Stomach smooth muscle (tissue), 2 donors: ENCODE data around the gene CAMK2B.

Source experiments
- H3K27ac ChIP-seq: one replicate; pipeline ENCODE4 v1.7.0; 2013; ENCODE audit warnings: mild to moderate bottlenecking, low read length, inconsistent platforms
- H3K27me3 ChIP-seq, 2 donors: one replicate each; pipeline ENCODE4 v1.7.0; 2013; ENCODE audit warnings: low read length in 2 of 2; ENCODE audit not compliant: insufficient read depth in 2 of 2, control insufficient read depth in 1 of 2
- H3K36me3 ChIP-seq, 2 donors: one replicate each; pipeline ENCODE4 v1.7.0; 2013; ENCODE audit warnings: low read length in 2 of 2; ENCODE audit not compliant: control insufficient read depth in 2 of 2, insufficient read depth in 2 of 2
- H3K4me1 ChIP-seq: one replicate; pipeline ENCODE4 v1.7.0; 2013; ENCODE audit warnings: low read length; ENCODE audit not compliant: control insufficient read depth, insufficient read depth
- H3K4me3 ChIP-seq, 2 donors: one replicate each; pipeline ENCODE4 v1.7.0; 2013; ENCODE audit warnings: low read length in 2 of 2
- H3K9ac ChIP-seq, 2 donors: one replicate each; pipeline ENCODE4 v1.7.0; 2013; ENCODE audit warnings: low read length in 2 of 2, mild to moderate bottlenecking in 1 of 2
- H3K9me3 ChIP-seq, 2 donors: one replicate each; pipeline ENCODE4 v1.7.0; 2013; ENCODE audit warnings: low read length in 2 of 2; ENCODE audit not compliant: control insufficient read depth in 2 of 2
- donor health status: healthy.
- donor health status: Pancreatic carcinoma.

The CAMK2B gene

GRCh38 chr7:44279286-44279685 lies 46.1 kb downstream of the CAMK2B start:
- no peaks in the 10 kb centered on the region for H3K36me3 ChIP-seq
- no peak overlapping the region for H3K9ac ChIP-seq
- H3K4me3 ChIP-seq: no peak overlapping the region
- H3K9me3 ChIP-seq: no peaks in the 10 kb centered on the region
- H3K27ac ChIP-seq: no peak overlapping the region
- peaks cover 0 to 4% of the 10 kb centered on the region in 2 donors for H3K27me3 ChIP-seq
- no peaks in the 10 kb centered on the region for H3K4me1 ChIP-seq

- no peak overlapping the region for H3K9ac ChIP-seq
Observed at GRCh38 chr7:44278451-44279161, 46.8 kb downstream of the CAMK2B start.

GRCh38 chr7:44277851-44278250 lies 47.5 kb downstream of the CAMK2B start:
- H3K27me3 ChIP-seq: peaks cover 0 to 4% of the 10 kb centered on the region in 2 donors
- H3K9me3 ChIP-seq: no peaks in the 10 kb centered on the region
- no peaks in the 10 kb centered on the region for H3K36me3 ChIP-seq
- H3K9ac ChIP-seq: no peak overlapping the region
- no peak overlapping the region for H3K27ac ChIP-seq
- no peaks in the 10 kb centered on the region for H3K4me1 ChIP-seq
- no peak overlapping the region for H3K4me3 ChIP-seq

More at GRCh38 chr7:44278451-44279161, 46.8 kb downstream of the CAMK2B start:
- Histone ChIP-seq H3K9me3 (no peaks in the 10 kb centered on the region), H3K36me3 (no peaks in the 10 kb centered on the region), H3K4me3 (no peak overlapping the region), H3K4me1 (no peaks in the 10 kb centered on the region), H3K27ac (no peak overlapping the region), H3K27me3 (peaks cover 0 to 4% of the 10 kb centered on the region in 2 donors)

GRCh38 chr7:44277391-44277790 lies 48.0 kb downstream of the CAMK2B start:
- no peaks in the 10 kb centered on the region for H3K4me1 ChIP-seq
- no peak overlapping the region for H3K4me3 ChIP-seq
- no peak overlapping the region for H3K9ac ChIP-seq
- H3K36me3 ChIP-seq: no peaks in the 10 kb centered on the region
- H3K27me3 ChIP-seq: peaks cover 0 to 4% of the 10 kb centered on the region in 2 donors
- H3K27ac ChIP-seq: no peak overlapping the region
- H3K9me3 ChIP-seq: no peaks in the 10 kb centered on the region

- Histone ChIP-seq H3K27me3 (peaks cover 0 to 4% of the 10 kb centered on the region in 2 donors), H3K36me3 (no peaks in the 10 kb centered on the region), H3K9me3 (no peaks in the 10 kb centered on the region), H3K4me1 (no peaks in the 10 kb centered on the region), H3K27ac (no peak overlapping the region), H3K4me3 (no peak overlapping the region), H3K9ac (no peak overlapping the region)
Observed at GRCh38 chr7:44276571-44277221, 48.7 kb downstream of the CAMK2B start.

- peaks cover 0 to 4% of the 10 kb centered on the region in 2 donors for H3K27me3 ChIP-seq
- H3K4me3 ChIP-seq: no peak overlapping the region
- H3K36me3 ChIP-seq: no peaks in the 10 kb centered on the region
- no peaks in the 10 kb centered on the region for H3K9me3 ChIP-seq
- no peak overlapping the region for H3K9ac ChIP-seq
- no peaks in the 10 kb centered on the region for H3K4me1 ChIP-seq
- no peak overlapping the region for H3K27ac ChIP-seq
Observed at GRCh38 chr7:44275957-44276570, 49.3 kb downstream of the CAMK2B start.

- no peak overlapping the region for H3K9ac ChIP-seq
- no peak overlapping the region for H3K27ac ChIP-seq
- H3K36me3 ChIP-seq: no peaks in the 10 kb centered on the region
- H3K27me3 ChIP-seq: peaks cover 0 to 4% of the 10 kb centered on the region in 2 donors
- no peaks in the 10 kb centered on the region for H3K9me3 ChIP-seq
- no peak overlapping the region for H3K4me3 ChIP-seq
- H3K4me1 ChIP-seq: no peaks in the 10 kb centered on the region
Observed at GRCh38 chr7:44275146-44275545, 50.2 kb downstream of the CAMK2B start.

GRCh38 chr7:44274623-44274975 lies 50.8 kb downstream of the CAMK2B start:
- H3K4me1 ChIP-seq: no peaks in the 10 kb centered on the region
- peaks cover 0 to 4% of the 10 kb centered on the region in 2 donors for H3K27me3 ChIP-seq
- H3K4me3 ChIP-seq: no peak overlapping the region
- H3K27ac ChIP-seq: no peak overlapping the region
- H3K9me3 ChIP-seq: no peaks in the 10 kb centered on the region
- H3K9ac ChIP-seq: no peak overlapping the region
- H3K36me3 ChIP-seq: no peaks in the 10 kb centered on the region

- Histone ChIP-seq H3K4me1 (no peaks in the 10 kb centered on the region), H3K9ac (no peak overlapping the region), H3K27me3 (peaks cover under 1 to 9% of the 10 kb centered on the region in 2 donors)
Observed at GRCh38 chr7:44273681-44274622, 51.4 kb downstream of the CAMK2B start.

GRCh38 chr7:44272981-44273380 lies 52.4 kb downstream of the CAMK2B start:
- H3K9me3 ChIP-seq: no peaks in the 10 kb centered on the region
- no peaks in the 10 kb centered on the region for H3K4me1 ChIP-seq
- H3K27me3 ChIP-seq: peaks cover 3 to 9% of the 10 kb centered on the region in 2 donors
- no peaks in the 10 kb centered on the region for H3K36me3 ChIP-seq
- H3K9ac ChIP-seq: no peak overlapping the region
- no peak overlapping the region for H3K4me3 ChIP-seq
- no peak overlapping the region for H3K27ac ChIP-seq

More at GRCh38 chr7:44273681-44274622, 51.4 kb downstream of the CAMK2B start:
- Histone ChIP-seq H3K4me3 (no peak overlapping the region), H3K36me3 (no peaks in the 10 kb centered on the region), H3K9me3 (no peaks in the 10 kb centered on the region), H3K27ac (no peak overlapping the region)
